ENCODE data around the gene C1QTNF1.

The C1QTNF1 gene, protein sequence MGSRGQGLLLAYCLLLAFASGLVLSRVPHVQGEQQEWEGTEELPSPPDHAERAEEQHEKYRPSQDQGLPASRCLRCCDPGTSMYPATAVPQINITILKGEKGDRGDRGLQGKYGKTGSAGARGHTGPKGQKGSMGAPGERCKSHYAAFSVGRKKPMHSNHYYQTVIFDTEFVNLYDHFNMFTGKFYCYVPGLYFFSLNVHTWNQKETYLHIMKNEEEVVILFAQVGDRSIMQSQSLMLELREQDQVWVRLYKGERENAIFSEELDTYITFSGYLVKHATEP

GRCh38 chr17:79023886-79024771 lies at the start of gene C1QTNF1:
TSS of gene C1QTNF1 (plus strand) at chr17:79024169. CDS start at chr17:79043969, 19,800 bp downstream.
- DNase-seq = peak; percentile 50

GRCh38 chr17:78974635-78975591 lies 49.1 kb upstream of the C1QTNF1 start:
- DNase-seq = no peak

DNA sequence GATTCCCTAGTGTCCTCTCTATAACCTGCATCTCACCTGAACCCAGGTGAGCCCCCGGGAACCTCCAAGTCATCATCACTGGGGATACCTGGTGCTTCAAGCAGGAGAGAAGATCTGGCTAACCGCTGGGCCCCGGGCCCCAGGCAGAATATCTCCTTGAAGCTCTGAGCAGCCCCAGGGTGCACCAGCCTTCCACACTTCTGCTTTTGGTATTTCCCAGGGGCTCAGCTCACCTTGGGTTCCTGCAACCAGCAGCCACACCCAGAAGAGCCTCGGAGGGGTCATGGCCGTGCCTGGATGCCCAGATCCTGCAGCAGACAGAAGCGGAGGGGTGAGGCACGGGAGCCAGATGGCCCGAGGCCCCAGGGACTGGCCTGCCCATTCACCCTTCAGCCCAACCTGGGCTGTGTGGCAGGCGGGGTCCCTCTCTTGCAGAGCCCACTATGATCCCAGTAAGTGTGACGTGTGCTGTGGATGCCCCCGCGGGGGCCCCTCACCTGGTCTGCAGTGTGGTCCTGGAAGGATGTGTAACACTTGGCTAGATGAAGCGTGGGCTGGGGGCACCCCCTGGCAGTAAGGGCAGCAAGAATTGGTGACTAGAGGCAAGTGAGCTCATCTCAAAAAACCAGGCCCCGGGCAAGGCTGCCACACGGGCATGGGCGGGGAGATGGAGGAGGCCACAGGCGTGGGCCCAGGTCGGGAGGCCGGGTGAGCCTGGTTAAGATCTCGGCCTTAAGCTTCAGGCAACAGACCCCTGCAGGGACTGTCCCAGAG lies 46.9 kb upstream of the C1QTNF1 start:
- DNase-seq = no peak

- no peak for DNase-seq
Measured at GRCh38 chr17:78977681-78977943, 46.4 kb upstream of the C1QTNF1 start.

GRCh38 chr17:78977997-78978973 lies 45.7 kb upstream of the C1QTNF1 start:
- no peak for DNase-seq

GRCh38 chr17:78979780-78980623 lies 44.0 kb upstream of the C1QTNF1 start, which contains the start of gene LGALS3BP:
TSS of gene LGALS3BP (minus strand) at chr17:78979923. CDS start at chr17:78977191, 2,732 bp downstream.
- peak; percentile 35 for DNase-seq

GRCh38 chr17:78980624-78980972 lies 43.4 kb upstream of the C1QTNF1 start:
- no peak for DNase-seq

DNA sequence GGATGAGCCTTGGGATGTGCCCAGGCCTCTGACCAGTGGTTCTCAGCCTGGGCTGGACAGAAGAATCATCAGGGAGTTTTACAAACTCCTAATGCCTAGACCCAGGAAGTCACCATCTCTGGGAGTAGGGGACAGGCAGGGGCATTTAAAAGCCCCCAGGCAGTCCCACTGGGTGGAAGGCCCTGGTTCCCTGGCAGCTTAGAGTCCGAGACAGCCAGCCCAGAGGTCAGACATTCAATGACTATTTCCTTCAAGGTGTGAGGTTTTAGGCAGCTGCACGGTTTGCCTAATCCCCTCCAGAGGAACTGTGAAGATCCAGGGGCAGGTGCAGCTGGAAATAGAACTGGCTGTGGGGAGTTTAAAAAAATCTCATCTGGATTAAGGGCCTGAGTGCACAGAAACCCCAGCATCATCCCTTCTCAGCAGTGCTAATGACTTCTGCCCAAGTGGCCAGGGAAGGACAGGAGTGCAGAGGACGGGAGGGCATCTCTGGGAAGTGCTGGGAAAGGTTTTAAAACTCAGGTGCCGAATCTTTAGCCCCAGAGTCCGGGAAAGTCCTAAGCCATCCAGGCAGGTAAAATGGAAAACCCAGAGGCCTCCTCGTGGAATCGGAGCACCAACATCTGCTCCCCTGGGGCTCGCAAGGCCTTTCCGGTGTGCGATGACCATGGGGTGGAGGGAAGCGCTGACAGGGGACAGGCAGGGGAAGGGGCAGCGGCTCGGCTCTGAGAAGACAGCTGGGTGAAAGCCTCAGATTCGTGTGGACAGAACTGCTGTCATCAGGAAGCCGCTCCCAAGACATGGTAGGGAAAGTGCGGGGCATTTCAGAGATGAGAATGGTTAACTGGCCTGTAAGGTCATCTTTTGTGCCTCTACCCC lies 42.7 kb upstream of the C1QTNF1 start:
- no peak for DNase-seq

GRCh38 chr17:78985395-78985794 lies 38.6 kb upstream of the C1QTNF1 start:
- no peak for DNase-seq

DNA sequence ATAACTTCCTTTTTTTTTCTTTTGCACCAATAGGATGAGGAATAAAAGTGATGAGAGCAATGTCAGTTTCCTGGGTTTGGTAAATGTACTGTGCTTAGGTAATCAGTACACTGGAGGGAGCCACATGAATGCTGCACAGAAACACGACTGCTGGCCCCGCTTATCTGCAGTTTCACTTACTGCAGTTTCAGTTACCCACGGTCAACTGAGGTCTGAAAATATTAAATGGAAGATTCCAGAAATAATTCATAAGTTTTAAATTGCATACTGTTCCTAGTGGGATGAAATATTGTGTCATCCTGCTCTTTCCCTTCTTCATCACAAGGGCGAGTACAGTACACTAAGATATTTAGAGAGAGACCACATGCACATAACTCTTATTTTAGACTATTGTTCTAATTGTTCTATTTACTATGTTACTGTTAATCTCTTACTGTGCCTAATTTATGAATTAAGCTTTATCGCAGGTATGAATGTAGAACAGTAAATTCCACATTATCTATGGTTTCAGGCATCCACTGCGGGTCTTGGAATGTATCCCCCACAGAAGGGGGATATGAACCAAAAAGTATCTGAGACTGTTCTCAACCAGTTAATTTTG lies 37.8 kb upstream of the C1QTNF1 start:
- no peak for DNase-seq

DNA sequence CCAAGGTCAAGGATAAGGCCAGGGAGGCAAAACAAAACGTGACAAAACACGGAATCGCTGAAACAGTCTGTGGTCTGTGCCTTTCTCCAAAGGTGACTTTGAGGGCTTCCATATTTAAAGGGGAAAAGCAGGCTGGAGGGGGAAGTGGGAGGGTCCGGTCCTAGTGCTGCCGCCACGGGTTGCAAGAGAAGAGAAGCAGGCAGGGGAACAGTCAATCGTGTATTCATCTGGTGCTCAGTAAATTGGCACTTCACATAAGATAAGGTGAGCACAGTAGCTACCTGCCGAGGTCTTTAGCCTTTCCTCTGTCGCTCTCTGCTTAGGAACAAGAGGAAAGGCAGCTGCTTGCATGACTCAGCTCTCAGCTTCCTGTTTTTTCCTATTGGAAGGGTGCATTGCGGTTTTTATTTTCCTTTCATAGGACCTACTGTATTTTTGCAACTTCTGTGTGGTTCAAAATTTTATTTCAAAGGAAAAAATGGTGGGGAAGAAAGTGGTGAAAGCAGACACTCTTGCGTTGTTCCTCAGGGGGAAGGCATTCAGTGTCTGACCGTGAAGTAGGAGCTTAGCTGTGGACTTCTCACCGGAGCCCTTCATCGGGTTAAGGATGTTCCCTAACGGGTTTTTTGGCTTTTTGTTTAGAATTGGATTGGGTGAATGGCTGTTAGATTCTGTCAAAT lies 37.2 kb upstream of the C1QTNF1 start:
- DNase-seq = no peak

DNA sequence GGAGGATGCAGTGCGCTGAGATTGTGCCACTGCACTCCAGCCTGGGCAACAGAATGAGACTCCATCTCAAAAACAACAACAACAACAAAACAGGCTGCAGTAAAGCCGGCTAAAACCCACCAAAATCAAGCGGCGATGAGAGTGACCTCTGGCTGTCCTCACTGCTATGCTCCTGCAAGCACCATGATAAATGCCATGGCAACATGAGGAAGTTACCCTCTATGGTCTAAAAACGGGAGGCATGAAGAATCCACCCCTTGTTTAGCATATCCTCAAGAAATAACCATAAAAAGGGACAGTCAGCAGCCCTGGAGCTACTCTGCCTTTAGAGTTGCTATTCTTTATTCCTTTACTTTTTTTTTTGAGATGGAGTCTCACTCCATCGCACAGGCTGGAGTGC lies 35.8 kb upstream of the C1QTNF1 start:
- DNase-seq = no peak

DNA sequence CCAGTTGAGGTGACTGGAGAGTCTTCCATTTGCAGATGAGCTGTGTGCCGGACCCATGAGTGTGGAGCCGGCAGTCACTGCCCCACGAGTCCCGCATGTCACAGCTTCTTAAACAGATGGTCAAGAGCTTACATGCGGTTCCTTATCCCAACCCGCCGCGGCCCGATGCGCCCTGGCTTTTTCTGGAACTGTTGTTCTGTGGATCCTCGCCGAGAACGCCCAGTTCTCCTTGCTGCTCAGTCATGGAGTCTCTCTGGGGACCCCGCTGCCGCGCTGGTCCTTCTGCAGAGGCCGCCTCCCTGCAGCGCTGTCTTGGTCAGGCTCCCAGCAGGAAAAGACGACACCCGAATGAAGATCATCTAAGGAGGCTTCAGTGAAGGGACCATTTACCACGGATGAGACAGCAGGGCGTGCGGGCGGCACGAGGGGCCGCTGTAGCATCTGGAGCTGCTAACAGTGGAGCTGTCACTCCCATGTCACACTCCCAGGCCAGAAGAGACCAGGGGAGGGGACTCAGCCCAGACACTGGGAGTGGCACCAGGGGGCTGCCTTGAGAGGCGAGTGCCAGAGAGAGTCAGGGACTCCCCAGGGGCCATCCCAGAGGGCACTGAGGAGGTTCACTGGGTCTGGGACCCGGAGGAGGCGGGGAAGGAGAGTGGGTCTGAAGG lies 33.5 kb upstream of the C1QTNF1 start:
- DNase-seq = no peak

GRCh38 chr17:78991017-78991738 lies 32.8 kb upstream of the C1QTNF1 start:
- no peak for DNase-seq

GRCh38 chr17:78991906-78992532 lies 31.9 kb upstream of the C1QTNF1 start:
- DNase-seq = no peak

DNA sequence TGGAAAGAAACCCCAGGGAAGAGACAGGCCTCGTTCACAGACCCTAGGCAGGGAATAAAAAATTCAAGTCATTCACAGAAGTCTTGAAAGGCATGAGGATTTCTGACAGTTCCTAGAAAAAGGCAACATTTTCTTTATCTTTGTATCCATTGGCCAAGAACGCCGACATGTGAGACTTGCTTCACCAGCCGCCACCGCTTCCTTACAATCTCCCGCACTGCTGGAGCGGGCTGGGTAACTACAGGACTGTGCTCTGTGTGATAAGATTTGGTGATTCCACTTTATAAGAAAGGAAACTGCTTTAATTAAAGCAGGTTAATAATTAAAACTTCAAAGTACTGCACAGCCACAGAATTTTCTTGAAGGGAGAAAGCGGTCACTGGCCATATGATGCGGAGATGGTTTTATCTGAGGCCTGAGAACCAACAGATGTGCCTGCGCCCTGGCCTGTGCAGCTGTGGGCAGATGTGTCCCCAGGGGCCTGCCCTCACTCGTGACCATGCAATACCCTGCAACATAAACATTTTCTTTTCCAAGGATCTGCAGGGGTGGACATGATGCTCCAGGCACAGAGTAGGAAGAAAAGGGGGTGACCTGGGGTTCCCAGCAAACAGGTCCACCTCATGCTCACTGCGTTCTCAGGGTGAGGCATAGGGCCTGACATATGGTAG lies 31.3 kb upstream of the C1QTNF1 start:
- DNase-seq = no peak
